Lower lobe of right lung (tissue), 2 donors: ENCODE measurements around the gene DGKI. TPM values are rescaled to one million over a fixed set of nuclear protein-coding genes. Genes with fewer than 3 reads are reported as not detected.

Experiments used
- ATAC-seq, 2 donors: fragments of 200-7000 bp; cut with Tn5 transposase; one replicate each; pipeline ENCODE4 v1.9.1; 2020 to 2022; ENCODE audit warnings: mild to moderate bottlenecking in 2 of 2, moderate library complexity in 2 of 2
- DNase-seq: peaks from one replicate; pipeline ENCODE4 v3.0.0-alpha.2; 2020
- H3K27ac ChIP-seq: fragments of 200-600 bp; one replicate; pipeline ENCODE4 v1.8.0; 2022
- H3K27me3 ChIP-seq: fragments of 200-600 bp; one replicate; pipeline ENCODE4 v1.8.0; 2022; ENCODE audit warnings: low read depth
- H3K36me3 ChIP-seq: fragments of 200-600 bp; one replicate; pipeline ENCODE4 v1.8.0; 2022; ENCODE audit warnings: mild to moderate bottlenecking
- H3K4me1 ChIP-seq: fragments of 200-600 bp; one replicate; pipeline ENCODE4 v1.8.0; 2022
- H3K4me3 ChIP-seq: fragments of 200-600 bp; one replicate; pipeline ENCODE4 v1.8.0; 2022; ENCODE audit warnings: mild to moderate bottlenecking
- H3K9me3 ChIP-seq: fragments of 200-600 bp; one replicate; pipeline ENCODE4 v1.8.0; 2022
- intact Hi-C: fragments of 100-400 bp; cut with DNase I; formaldehyde crosslinking; loops from one replicate; pipeline ENCODE4 v1.11.0; 2022
- total RNA-seq: library from RNA; stranded (reverse); fragmentation: NEBNext Ultra II Directional; extraction: Animal tissue kit (Norgen Biotek cat#: 25700); gene quantifications from one replicate; pipeline ENCODE4 v1.2.1, GENCODE V29; 2021
- TF ChIP-seq, protein P1 (sequence below): fragments of 200-600 bp; IDR thresholded peaks from one replicate; pipeline ENCODE4 v1.8.0; 2022; ENCODE audit warnings: antibody characterized with exemption, mild to moderate bottlenecking
- donor health status: DM: no; HTN: yes; CAD: no; lungs with severe emphysema.

Gene DGKI
- total RNA-seq, 1 donor from 2014 or later, result 0.09 TPM

DNA sequence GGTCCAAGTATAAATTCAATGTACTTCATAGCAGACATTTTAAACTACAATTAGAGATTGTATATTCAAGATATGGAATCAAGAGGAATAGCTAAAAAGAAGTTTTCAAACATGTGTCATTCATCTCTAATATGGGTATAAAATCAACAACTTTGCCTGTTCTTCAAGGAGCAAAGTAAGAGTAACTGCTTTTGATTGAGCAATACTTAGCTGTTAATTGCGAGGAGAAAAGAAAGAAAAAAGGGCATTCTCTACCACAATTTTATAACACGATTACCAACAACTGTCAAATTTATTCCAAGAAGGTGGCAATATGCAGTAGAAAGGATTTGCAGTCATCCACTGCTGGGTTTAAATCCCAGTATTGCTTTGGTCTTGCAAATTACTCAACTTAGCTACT, 356.9 kb downstream of the DGKI start:
- Histone ChIP-seq H3K9me3 (peaks cover 6% of the 10 kb centered on the region), H3K4me3 (no peak overlapping the region), H3K36me3 (no peaks in the 10 kb centered on the region), H3K4me1 (no peaks in the 10 kb centered on the region), H3K27ac (no peak overlapping the region), H3K27me3 (no peaks in the 10 kb centered on the region)
- no peak for ATAC-seq
- TF ChIP-seq, protein P1, sequence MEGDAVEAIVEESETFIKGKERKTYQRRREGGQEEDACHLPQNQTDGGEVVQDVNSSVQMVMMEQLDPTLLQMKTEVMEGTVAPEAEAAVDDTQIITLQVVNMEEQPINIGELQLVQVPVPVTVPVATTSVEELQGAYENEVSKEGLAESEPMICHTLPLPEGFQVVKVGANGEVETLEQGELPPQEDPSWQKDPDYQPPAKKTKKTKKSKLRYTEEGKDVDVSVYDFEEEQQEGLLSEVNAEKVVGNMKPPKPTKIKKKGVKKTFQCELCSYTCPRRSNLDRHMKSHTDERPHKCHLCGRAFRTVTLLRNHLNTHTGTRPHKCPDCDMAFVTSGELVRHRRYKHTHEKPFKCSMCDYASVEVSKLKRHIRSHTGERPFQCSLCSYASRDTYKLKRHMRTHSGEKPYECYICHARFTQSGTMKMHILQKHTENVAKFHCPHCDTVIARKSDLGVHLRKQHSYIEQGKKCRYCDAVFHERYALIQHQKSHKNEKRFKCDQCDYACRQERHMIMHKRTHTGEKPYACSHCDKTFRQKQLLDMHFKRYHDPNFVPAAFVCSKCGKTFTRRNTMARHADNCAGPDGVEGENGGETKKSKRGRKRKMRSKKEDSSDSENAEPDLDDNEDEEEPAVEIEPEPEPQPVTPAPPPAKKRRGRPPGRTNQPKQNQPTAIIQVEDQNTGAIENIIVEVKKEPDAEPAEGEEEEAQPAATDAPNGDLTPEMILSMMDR, result no peak
- intact Hi-C loops, result no loop called here
- no peak for DNase-seq

DNA sequence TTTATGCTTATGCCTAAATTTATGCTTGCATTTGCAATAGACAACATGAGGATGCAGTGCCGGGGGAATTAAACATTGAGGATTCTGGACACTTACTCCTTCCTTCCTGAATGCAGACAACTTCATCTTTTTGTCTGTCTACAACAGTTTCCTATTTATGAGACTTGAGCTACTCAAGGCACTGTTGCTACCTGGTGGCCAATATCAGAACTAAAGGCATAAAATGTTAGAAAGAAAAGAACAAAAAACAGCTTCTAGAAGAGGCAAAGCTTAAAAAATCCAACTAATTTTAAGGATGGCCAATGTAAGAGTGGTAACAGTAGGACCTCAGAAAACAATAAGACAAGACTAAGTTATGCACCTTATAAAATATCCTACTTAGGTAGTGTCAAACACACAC, 358.7 kb downstream of the DGKI start:
- Histone ChIP-seq H3K9me3 (no peaks in the 10 kb centered on the region), H3K4me1 (no peaks in the 10 kb centered on the region), H3K27ac (no peak overlapping the region), H3K36me3 (no peaks in the 10 kb centered on the region), H3K4me3 (no peak overlapping the region), H3K27me3 (no peaks in the 10 kb centered on the region)
- TF ChIP-seq, protein P1, result no peak
- DNase-seq, result no peak
- ATAC-seq, result no peak
- intact Hi-C loops, result no loop called here

DNA sequence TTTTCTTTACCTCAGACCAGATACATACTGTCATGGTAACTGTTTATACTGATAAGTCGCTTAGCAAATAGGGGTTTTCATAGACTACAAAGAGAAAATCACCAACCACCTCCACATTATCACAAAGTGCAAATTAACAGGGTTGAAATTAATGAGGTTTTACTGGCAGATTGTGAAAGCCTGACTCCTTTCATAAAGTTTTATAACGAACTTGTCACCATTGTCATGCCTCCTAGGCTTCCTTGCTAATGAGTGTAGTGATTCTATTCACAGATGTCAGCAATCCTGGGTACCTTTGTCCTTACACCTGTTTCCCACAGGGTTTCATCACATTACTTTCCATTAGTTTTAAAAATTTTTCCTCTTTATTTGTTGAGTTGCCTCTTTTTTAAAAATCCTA, 361.0 kb downstream of the DGKI start:
- H3K4me3 ChIP-seq, result no peak overlapping the region
- no peak overlapping the region for H3K27ac ChIP-seq
- DNase-seq (no peak), ATAC-seq (no peak)
- TF ChIP-seq, protein P1, result no peak
- H3K27me3 ChIP-seq, result no peaks in the 10 kb centered on the region
- H3K36me3 ChIP-seq, result no peaks in the 10 kb centered on the region
- intact Hi-C loops, result no loop called here
- no peaks in the 10 kb centered on the region for H3K9me3 ChIP-seq
- H3K4me1 ChIP-seq, result no peaks in the 10 kb centered on the region

DNA sequence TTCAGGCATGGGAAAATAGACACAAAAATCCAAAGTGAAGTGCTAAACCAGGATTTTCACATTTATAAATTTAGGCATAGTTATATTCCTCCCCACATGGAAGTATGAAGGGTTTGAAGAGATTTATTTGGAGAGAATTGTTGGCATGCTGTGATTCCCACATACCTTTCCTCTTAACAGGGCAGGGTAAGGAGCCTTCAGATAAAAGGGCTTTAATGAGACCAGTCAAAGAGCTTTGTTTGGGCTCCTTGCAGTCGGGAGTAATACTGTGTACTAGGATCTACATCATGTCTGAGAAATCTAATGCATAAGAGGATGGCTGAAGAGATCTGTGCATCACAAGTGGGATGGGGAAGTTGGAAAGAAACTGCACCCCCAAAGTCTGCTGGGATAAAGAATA, 362.4 kb downstream of the DGKI start:
- no peaks in the 10 kb centered on the region for H3K4me1 ChIP-seq
- no peaks in the 10 kb centered on the region for H3K9me3 ChIP-seq
- intact Hi-C loops, result no loop called here
- TF ChIP-seq, protein P1, result no peak
- H3K36me3 ChIP-seq, result no peaks in the 10 kb centered on the region
- no peak for ATAC-seq
- DNase-seq, result no peak
- no peaks in the 10 kb centered on the region for H3K27me3 ChIP-seq
- H3K4me3 ChIP-seq, result no peak overlapping the region
- no peak overlapping the region for H3K27ac ChIP-seq

DNA sequence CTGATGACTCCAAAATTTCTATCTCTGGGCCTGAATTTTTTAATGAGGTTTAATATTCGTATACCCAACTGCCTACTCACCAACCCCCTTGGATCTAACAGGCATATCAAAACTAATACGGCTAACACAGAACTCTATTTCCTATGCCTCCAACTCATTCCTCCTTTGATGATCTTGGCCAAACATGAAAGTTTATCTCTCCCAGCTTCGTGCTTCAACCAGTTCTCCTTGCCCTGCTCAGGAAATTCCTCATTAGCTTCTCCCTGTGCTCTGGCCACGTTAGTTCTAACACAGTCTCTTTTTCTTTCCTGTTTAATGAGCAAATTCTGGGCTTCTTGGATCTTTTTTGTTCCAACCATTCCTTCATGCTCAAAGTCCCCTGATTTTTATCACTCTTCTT, 364.3 kb downstream of the DGKI start:
- no peak for DNase-seq
- Histone ChIP-seq H3K27me3 (no peaks in the 10 kb centered on the region), H3K36me3 (no peaks in the 10 kb centered on the region), H3K4me1 (no peaks in the 10 kb centered on the region), H3K9me3 (no peaks in the 10 kb centered on the region), H3K27ac (no peak overlapping the region), H3K4me3 (no peak overlapping the region)
- intact Hi-C loops, result no loop called here
- TF ChIP-seq, protein P1, result no peak
- ATAC-seq, result no peak

DNA sequence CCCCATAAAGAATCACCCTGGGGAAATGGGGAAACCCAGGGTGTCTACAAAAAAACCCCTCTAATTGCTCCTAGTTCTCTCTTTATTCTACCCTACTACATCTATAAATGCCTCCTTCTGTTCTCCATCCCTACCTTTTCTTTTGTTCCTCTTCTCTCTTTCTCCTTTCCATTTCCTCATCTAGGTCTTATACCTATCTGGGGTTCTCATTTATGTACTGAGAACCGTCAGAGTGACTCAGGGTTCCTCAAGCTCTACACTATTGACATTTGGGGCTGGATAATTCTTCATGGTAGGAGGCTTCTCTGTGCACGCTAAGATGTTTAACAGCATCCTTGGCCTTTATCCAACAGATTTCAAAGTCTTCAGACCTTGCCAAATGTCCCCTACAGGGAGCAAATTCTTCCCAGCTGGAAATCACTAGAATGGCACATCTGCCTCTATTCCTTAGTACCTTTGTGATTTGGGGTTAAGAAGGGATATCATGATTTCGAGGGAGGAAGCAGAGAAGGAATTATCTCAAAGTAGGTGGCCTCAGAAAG, 365.9 kb downstream of the DGKI start:
- TF ChIP-seq, protein P1, result no peak
- no peak for DNase-seq
- Histone ChIP-seq H3K36me3 (no peaks in the 10 kb centered on the region), H3K9me3 (no peaks in the 10 kb centered on the region), H3K4me3 (no peak overlapping the region), H3K27me3 (no peaks in the 10 kb centered on the region), H3K4me1 (no peaks in the 10 kb centered on the region), H3K27ac (no peak overlapping the region)
- ATAC-seq, result no peak
- intact Hi-C loops, result no loop called here
